Adrenal gland (tissue), 12 donors: ENCODE results near the gene KNSTRN. TPM values are rescaled to one million over a fixed set of nuclear protein-coding genes. Genes with fewer than 3 reads are reported as not detected.
A peak's percentile ranks its signal among the peaks of the same experiment; 100 is the strongest.

Source experiments
- DNase-seq, 7 donors: peaks; one replicate each; pipeline ENCODE4 v3.0.0-alpha.2; 2019 to 2020
- H3K27ac ChIP-seq, 5 donors: fragments of 200-600 bp; sonication (generic) in 4 of 5; 1 replicate in 3 of 5; 2 replicates in 2 of 5; pipeline versions ENCODE4 v1.5.1 to v1.8.0; 2016 to 2020; ENCODE audit warnings: mild to moderate bottlenecking in 1 of 5
- H3K27me3 ChIP-seq: fragments of 200-600 bp; 2 replicates; pipeline ENCODE4 v1.8.0; 2021
- H3K36me3 ChIP-seq, 2 donors: fragments of 200-600 bp; replicated peaks in 1 of 2; 1 replicate in 1 of 2; 2 replicates in 1 of 2; pipeline versions ENCODE4 v1.5.1 to v1.8.0; 2018 to 2022
- H3K4me1 ChIP-seq, 2 donors: fragments of 200-600 bp; replicated peaks in 1 of 2; 1 replicate in 1 of 2; 2 replicates in 1 of 2; pipeline versions ENCODE4 v1.5.1 to v1.8.0; 2018 to 2021
- H3K4me3 ChIP-seq, 4 donors: fragments of 200-600 bp; sonication (generic) in 3 of 4; one replicate each; pipeline ENCODE4 v1.5.1; 2016 to 2018
- H3K9me3 ChIP-seq, 3 donors: fragments of 200-600 bp; sonication (generic) in 1 of 3; replicated peaks in 1 of 3; 1 replicate in 2 of 3; 2 replicates in 1 of 3; pipeline versions ENCODE4 v1.5.1 to v1.8.0; 2016 to 2021
- POLR2A ChIP-seq, 2 donors: fragments of 450-650 bp; IDR thresholded peaks; one replicate each; pipeline ENCODE4 v1.6.1; 2017; ENCODE audit warnings: antibody characterized with exemption in 2 of 2, mild to moderate bottlenecking in 2 of 2, moderate library complexity in 1 of 2
- WGBS, 4 donors: extraction: QIAGEN DNeasy Blood & Tissue Kit in 2 of 4; methylation state at CpG; one replicate each; pipeline versions ENCODE4 v1.1.5 to v1.1.7; 2013 to 2017; 5-methylcytosine and 5-hydroxymethylcytosine counted together
- intact Hi-C, 2 donors: fragments of 100-400 bp; cut with DNase I; formaldehyde crosslinking; loops; one replicate each; pipeline versions ENCODE4 v1.14.1 to v1.15.0; 2022 to 2023
- polyA plus RNA-seq, 3 donors: library from polyadenylated mRNA; stranded (reverse); fragments of 200-250 nt in 2 of 3; fragments of 350-450 nt in 1 of 3; fragmentation: Illumina TruSeq in 1 of 3; extraction: RNeasy Lipid Tissue Mini Kit (QIAGEN cat#74804) in 1 of 3; gene quantifications; one replicate each; pipeline ENCODE4 v1.2.3, GENCODE V29; 2013 to 2014
- total RNA-seq, 9 donors: library from RNA; depleted of rRNA in 4 of 9; stranded (reverse); fragments of >200 nt in 4 of 9; fragments of 120-200 nt in 1 of 9; fragmentation: NEBNext Ultra II Directional in 1 of 9; extraction: Animal tissue kit (Norgen Biotek cat#: 25700) in 1 of 9; gene quantifications; one replicate each; pipeline versions ENCODE4 v1.1.0 to v1.2.4, GENCODE V29; 2013 to 2023
- TF ChIP-seq, protein P1 (sequence below), 6 experiments: fragments of 450-650 bp in 4 of 6; fragments of 200-600 bp in 2 of 6; sonication (generic) in 1 of 6; IDR thresholded peaks; 1 replicate in 5 of 6; 2 replicates in 1 of 6; pipeline versions ENCODE4 v1.5.1 to v1.8.0; 2016 to 2021; ENCODE audit warnings: antibody characterized with exemption in 6 of 6, mild to moderate bottlenecking in 2 of 6, moderate library complexity in 1 of 6
- donor health status: healthy with polysubstance abuse.
- donor health status: Bipolar disorder and iron deficiency.
- donor health status: DM: yes; HTN: yes; CAD: no.
- donor health status: DM: no; HTN: no; CAD: no.
- donor health status: DM: no; HTN: no; CAD: no.
- donor health status: DM: yes; HTN: yes; CAD: no.

Gene KNSTRN
- total and polyA plus RNA-seq, 12 donors, result 4.0 to 39.8 (median 10.4) TPM

GRCh38 chr15:40438712-40439111 is 56.2 kb downstream of the KNSTRN start:
- Histone ChIP-seq H3K27ac (peak overlapping the region in 3 of 5 donors; percentile 72 to 94 (median 81)), H3K4me1 (peaks cover 38 to 50% of the 10 kb centered on the region in 2 donors), H3K27me3 (peaks cover 4% of the 10 kb centered on the region), H3K9me3 (no peaks in the 10 kb centered on the region), H3K4me3 (no peak overlapping the region), H3K36me3 (no peaks in the 10 kb centered on the region)
- 29 to 42% (median 37%) methylated on average over 12 of the region's 12 CpGs for WGBS, 4 donors
- TF ChIP-seq, protein P1, sequence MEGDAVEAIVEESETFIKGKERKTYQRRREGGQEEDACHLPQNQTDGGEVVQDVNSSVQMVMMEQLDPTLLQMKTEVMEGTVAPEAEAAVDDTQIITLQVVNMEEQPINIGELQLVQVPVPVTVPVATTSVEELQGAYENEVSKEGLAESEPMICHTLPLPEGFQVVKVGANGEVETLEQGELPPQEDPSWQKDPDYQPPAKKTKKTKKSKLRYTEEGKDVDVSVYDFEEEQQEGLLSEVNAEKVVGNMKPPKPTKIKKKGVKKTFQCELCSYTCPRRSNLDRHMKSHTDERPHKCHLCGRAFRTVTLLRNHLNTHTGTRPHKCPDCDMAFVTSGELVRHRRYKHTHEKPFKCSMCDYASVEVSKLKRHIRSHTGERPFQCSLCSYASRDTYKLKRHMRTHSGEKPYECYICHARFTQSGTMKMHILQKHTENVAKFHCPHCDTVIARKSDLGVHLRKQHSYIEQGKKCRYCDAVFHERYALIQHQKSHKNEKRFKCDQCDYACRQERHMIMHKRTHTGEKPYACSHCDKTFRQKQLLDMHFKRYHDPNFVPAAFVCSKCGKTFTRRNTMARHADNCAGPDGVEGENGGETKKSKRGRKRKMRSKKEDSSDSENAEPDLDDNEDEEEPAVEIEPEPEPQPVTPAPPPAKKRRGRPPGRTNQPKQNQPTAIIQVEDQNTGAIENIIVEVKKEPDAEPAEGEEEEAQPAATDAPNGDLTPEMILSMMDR (IDR thresholded peaks at IDR 0.05), result no peak
- TF ChIP-seq POLR2A (IDR thresholded peaks at IDR 0.05), result no peak
- DNase-seq, result peak in 6 of 7 donors; percentile 43 to 70 (median 68)
- intact Hi-C loops, result no loop called here

GRCh38 chr15:40439461-40439959 is 57.0 kb downstream of the KNSTRN start:
- Histone ChIP-seq H3K4me1 (peaks cover 40 to 56% of the 10 kb centered on the region in 2 donors), H3K9me3 (no peaks in the 10 kb centered on the region), H3K4me3 (peak overlapping the region in 1 of 4 donors; percentile 99), H3K36me3 (no peaks in the 10 kb centered on the region), H3K27me3 (peaks cover 4% of the 10 kb centered on the region), H3K27ac (peak overlapping the region in 4 of 5 donors; percentile 5 to 94 (median 76))
- intact Hi-C loops, result no loop called here
- DNase-seq, result peak; percentile 51 to 75 (median 59)
- WGBS, 4 donors, result 5 to 10% (median 6%) methylated on average over 8 to 15 of the region's 15 CpGs
- no peak for TF ChIP-seq POLR2A (IDR thresholded peaks at IDR 0.05)
- TF ChIP-seq, protein P1 (IDR thresholded peaks at IDR 0.05), result no peak

DNA sequence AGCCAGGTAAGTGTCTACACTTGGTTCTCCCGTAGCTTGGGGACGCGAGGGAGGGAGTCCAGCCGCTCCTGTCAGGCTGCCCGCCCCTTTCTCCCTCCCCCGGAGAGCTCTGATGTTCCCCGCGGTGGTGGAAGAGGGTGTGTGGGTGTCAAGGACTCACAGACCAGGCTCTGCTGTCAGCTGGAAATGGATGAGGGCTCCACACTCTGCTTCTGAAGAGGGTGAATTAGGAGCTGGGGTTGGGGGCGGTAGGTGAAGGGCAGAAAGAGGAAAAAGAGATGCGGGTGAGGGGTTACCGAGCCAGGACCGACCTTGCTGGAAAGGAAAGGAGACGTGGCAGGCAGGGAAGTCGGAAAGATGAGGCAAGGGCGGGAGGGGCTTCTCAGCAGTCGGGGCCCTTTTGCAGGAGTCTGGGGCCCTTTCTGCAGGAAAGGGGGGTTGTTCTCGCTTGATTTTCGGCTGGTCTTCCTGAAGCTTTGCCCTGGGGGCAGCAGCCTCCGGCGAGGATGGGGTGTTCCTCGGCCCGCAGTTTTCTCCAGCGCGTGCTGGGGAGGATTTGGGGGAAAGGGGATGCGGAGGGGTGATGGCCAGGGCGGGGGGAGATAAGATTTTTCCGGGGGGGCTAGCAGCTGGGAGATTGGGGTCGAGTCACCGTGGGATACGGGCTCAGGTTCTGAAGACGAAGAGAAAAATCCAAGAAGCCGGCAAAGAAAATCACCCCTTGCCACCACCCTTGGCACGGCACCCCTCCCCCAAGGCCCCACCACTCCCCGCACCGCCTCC is 57.6 kb downstream of the KNSTRN start:
- H3K27ac ChIP-seq, result peak overlapping the region; percentile 5 to 94 (median 72)
- H3K4me3 ChIP-seq, result peak overlapping the region in 2 of 4 donors; percentile 48 to 99
- no peaks in the 10 kb centered on the region for H3K9me3 ChIP-seq
- WGBS, 4 donors, result 0% methylated on average over 21 to 35 of the region's 35 CpGs
- H3K36me3 ChIP-seq, result no peaks in the 10 kb centered on the region
- peaks cover 45 to 63% of the 10 kb centered on the region in 2 donors for H3K4me1 ChIP-seq
- peak; percentile 71 to 87 (median 79) for DNase-seq
- intact Hi-C loops, result no loop called here
- H3K27me3 ChIP-seq, result peaks cover 4% of the 10 kb centered on the region
- TF ChIP-seq, protein P1 (IDR thresholded peaks at IDR 0.05), result no peak
- TF ChIP-seq POLR2A (IDR thresholded peaks at IDR 0.05), result peak in 1 of 2 donors; percentile 30

- H3K4me1 ChIP-seq, result peaks cover 49 to 67% of the 10 kb centered on the region in 2 donors
- peaks cover 4% of the 10 kb centered on the region for H3K27me3 ChIP-seq
- no peaks in the 10 kb centered on the region for H3K9me3 ChIP-seq
- intact Hi-C loops, result no loop called here
- H3K36me3 ChIP-seq, result no peaks in the 10 kb centered on the region
- peak in 1 of 2 donors; percentile 61 for TF ChIP-seq POLR2A (IDR thresholded peaks at IDR 0.05)
- TF ChIP-seq, protein P1 (IDR thresholded peaks at IDR 0.05), result no peak
- peak within 1 kb of the TSS; percentile 5 to 94 (median 78) for H3K27ac ChIP-seq
- peak; percentile 97 to 99 (median 98) for DNase-seq
- H3K4me3 ChIP-seq, result peak within 1 kb of the TSS; percentile 67 to 99 (median 79)
- WGBS, 4 donors, result 0 to 1% (median 0%) methylated on average over 23 to 99 of the region's 119 CpGs
These were observed 58.4 kb downstream of the KNSTRN start, which contains the start of gene BAHD1 for GRCh38 chr15:40440743-40441564. BAHD1 (plus strand) TSS chr15:40440953; CDS start chr15:40458465, 17,512 bp downstream.
